Breast epithelium (tissue), 4 donors: ENCODE measurements around the gene S100P. TPM values are rescaled to one million over a fixed set of nuclear protein-coding genes. Genes with fewer than 3 reads are reported as not detected.
"Not testable (repeated sequence)": the region's sequence is repeated elsewhere in the genome, so short reads cannot be mapped to it uniquely, and the experiment has no call there.

Source experiments
- DNase-seq, 2 donors: peaks; one replicate each; pipeline ENCODE4 v3.0.0-alpha.2; 2019; ENCODE audit warnings: low spot score in 2 of 2
- H3K27ac ChIP-seq, 2 donors: fragments of 200-600 bp; sonication (generic) in 1 of 2; one replicate each; pipeline ENCODE4 v1.5.1; 2016 to 2019; ENCODE audit warnings: mild to moderate bottlenecking in 1 of 2
- H3K27me3 ChIP-seq, 2 donors: fragments of 200-600 bp; sonication (generic) in 1 of 2; one replicate each; pipeline versions ENCODE4 v1.5.1 to v1.6.0; 2017 to 2019; ENCODE audit warnings: control low read depth in 1 of 2, mild to moderate bottlenecking in 1 of 2
- H3K36me3 ChIP-seq: fragments of 200-600 bp; one replicate; pipeline ENCODE4 v1.5.1; 2019
- H3K4me1 ChIP-seq, 2 donors: fragments of 200-600 bp; sonication (generic); one replicate each; pipeline ENCODE4 v1.5.1; 2016 to 2019; ENCODE audit warnings: control low read depth in 1 of 2
- H3K4me3 ChIP-seq, 3 donors: fragments of 200-600 bp; sonication (generic); 1 replicate in 2 of 3; 2 replicates in 1 of 3; pipeline ENCODE4 v1.5.1; 2016 to 2019; ENCODE audit warnings: mild to moderate bottlenecking in 3 of 3, moderate library complexity in 2 of 3
- H3K9me3 ChIP-seq, 2 donors: fragments of 200-600 bp; sonication (generic) in 1 of 2; one replicate each; pipeline ENCODE4 v1.5.1; 2016 to 2019; ENCODE audit warnings: control low read depth in 1 of 2
- POLR2A ChIP-seq: fragments of 450-650 bp; IDR thresholded peaks from one replicate; pipeline ENCODE4 v1.6.1; 2016; ENCODE audit warnings: antibody characterized with exemption, mild to moderate bottlenecking, moderate library complexity
- POLR2AphosphoS5 ChIP-seq, 3 donors: sonication (generic); formaldehyde crosslinking; IDR thresholded peaks; one replicate each; pipeline ENCODE4 v1.6.1; 2017; ENCODE audit warnings: antibody characterized with exemption in 3 of 3
- intact Hi-C: fragments of 100-400 bp; cut with DNase I; formaldehyde crosslinking; loops from one replicate; pipeline ENCODE4 v1.15.1; 2023; ENCODE audit warnings: low total_unique reads
- total RNA-seq, 3 donors: library from RNA; depleted of rRNA; stranded (reverse); fragments of >200 nt; gene quantifications; one replicate each; pipeline ENCODE4 v1.1.0, GENCODE V29; 2016
- TF ChIP-seq, protein P1 (sequence below), 3 donors: fragments of 450-650 bp; IDR thresholded peaks; one replicate each; pipeline ENCODE4 v1.5.1; 2016 to 2017; ENCODE audit warnings: antibody characterized with exemption in 3 of 3, mild to moderate bottlenecking in 3 of 3, moderate library complexity in 3 of 3

The S100P gene
- total RNA-seq, 3 donors from 2014 or later = 0.29 to 0.98 TPM; not detected in 1

DNA sequence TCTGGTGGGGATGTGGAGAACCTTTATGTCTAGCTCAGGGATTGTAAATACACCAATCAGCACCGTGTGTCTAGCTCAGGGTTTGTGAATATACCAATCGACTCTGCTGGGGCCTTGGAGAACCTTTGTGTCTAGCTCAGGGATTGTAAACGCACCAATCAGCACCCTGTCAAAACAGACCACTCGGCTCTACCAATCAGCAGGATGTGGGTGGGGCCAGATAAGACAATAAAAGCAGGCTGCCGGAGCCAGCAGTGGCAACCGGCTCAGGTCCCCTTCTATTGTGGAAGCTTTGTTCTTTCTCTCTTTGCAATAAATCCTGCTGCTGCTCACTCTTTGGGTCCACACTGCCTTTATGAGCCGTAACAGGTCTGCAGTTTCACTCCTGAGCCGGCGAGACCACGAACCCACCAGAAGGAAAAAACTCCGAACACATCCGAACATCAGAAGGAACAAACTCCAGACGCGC lies 20.5 kb upstream of the S100P start:
- H3K27ac ChIP-seq = peak overlapping the region; percentile 82 to 84
- DNase-seq = not testable (repeated sequence)

DNA sequence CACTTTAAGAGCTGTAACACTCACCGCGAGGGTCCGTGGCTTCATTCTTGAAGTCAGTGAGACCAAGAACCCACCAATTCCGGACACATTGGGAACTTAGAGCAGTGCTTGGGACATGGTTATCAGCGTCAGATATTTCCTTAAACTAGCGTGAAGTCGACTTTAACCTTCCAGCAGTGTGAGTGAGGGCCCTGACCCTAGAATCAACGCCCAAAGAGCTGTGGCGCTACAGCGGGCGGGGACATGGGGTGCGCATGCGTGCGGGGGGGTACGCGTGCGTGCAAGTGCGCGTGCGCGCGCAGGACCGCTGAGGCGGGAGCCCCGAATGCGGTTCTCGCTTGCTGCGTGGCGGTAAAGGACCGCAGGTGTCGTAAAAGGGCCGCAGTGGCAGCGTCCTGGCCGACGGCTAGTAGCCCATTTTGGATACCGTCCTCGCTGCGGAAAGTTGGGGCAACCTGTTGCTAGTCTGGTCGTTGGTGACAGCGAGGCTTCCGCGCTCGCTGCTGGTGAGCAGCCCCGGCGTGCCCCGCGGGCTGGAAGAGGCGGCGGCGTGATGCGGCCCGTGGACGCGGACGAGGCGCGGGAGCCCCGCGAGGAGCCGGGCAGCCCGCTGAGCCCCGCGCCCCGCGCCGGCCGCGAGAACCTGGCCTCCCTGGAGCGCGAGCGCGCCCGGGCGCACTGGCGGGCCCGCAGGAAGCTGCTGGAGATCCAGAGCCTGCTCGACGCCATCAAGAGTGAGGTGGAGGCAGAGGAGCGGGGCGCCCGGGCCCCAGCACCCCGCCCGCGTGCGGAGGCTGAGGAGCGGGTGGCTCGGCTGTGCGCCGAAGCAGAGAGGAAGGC lies 19.8 kb upstream of the S100P start:
- Histone ChIP-seq H3K27me3 (no peaks in the 10 kb centered on the region), H3K4me3 (peak overlapping the region; percentile 58 to 96 (median 81)), H3K36me3 (no peaks in the 10 kb centered on the region), H3K4me1 (peaks cover 7 to 24% of the 10 kb centered on the region in 2 donors), H3K9me3 (no peaks in the 10 kb centered on the region), H3K27ac (peak overlapping the region; percentile 82 to 84)
- peak; percentile 93 to 95 for DNase-seq
- intact Hi-C loops = no loop called here
- TF ChIP-seq POLR2AphosphoS5 (IDR thresholded peaks at IDR 0.05) = peak; percentile 41 to 73 (median 41)
- no peak for TF ChIP-seq POLR2A
- TF ChIP-seq, protein P1, sequence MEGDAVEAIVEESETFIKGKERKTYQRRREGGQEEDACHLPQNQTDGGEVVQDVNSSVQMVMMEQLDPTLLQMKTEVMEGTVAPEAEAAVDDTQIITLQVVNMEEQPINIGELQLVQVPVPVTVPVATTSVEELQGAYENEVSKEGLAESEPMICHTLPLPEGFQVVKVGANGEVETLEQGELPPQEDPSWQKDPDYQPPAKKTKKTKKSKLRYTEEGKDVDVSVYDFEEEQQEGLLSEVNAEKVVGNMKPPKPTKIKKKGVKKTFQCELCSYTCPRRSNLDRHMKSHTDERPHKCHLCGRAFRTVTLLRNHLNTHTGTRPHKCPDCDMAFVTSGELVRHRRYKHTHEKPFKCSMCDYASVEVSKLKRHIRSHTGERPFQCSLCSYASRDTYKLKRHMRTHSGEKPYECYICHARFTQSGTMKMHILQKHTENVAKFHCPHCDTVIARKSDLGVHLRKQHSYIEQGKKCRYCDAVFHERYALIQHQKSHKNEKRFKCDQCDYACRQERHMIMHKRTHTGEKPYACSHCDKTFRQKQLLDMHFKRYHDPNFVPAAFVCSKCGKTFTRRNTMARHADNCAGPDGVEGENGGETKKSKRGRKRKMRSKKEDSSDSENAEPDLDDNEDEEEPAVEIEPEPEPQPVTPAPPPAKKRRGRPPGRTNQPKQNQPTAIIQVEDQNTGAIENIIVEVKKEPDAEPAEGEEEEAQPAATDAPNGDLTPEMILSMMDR (IDR thresholded peaks at IDR 0.05) = no peak

More for the DNA sequence above, 20.5 kb upstream of the S100P start:
- H3K9me3 ChIP-seq, H3K36me3 ChIP-seq, intact Hi-C loops, H3K27me3 ChIP-seq: not testable (repeated sequence)
- peak overlapping the region; percentile 58 to 96 (median 81) for H3K4me3 ChIP-seq
- H3K4me1 ChIP-seq = peaks cover 7 to 24% of the 10 kb centered on the region in 2 donors
- TF ChIP-seq POLR2AphosphoS5 (IDR thresholded peaks at IDR 0.05) = peak in 1 of 3 donors; percentile 6

DNA sequence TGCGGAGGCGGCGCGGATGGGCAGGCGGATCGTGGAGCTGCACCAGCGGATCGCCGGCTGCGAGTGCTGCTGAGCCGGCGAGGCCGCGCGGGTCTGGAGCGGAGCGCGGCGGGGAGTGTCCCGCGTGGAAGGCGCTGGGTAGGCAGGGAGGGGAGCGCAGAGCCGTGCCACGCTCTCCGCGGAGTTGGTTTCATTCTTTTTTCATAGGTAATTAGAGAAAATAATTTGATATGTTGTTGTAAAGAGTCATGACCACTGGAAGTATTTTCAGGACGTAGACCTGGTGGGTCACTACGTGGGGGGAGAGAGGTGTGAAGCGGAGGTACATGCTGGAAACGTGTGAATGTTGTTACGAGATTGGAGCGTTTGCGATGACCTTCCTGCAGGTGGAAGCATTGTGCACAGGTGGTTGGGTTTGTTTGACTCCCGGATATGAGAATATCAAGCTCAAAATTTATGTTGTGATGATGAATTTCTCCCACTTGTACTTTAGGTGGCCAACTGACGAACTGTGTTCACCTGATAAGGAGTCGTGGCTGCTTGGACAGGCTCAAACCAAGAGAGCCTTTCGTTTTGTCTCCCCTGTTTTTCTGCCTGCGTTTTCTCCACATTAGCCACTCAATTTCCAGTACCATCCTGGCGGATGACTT lies 19.1 kb upstream of the S100P start:
- DNase-seq = no peak
- intact Hi-C loops = loop anchor here (1.0 kb wide), 1 partner anchor 31 kb away; no protein-coding TSS in a partner anchor
- Histone ChIP-seq H3K36me3 (no peaks in the 10 kb centered on the region), H3K4me3 (peak overlapping the region; percentile 58 to 96 (median 81)), H3K27ac (peak overlapping the region; percentile 82 to 84), H3K9me3 (no peaks in the 10 kb centered on the region), H3K4me1 (peaks cover 7 to 24% of the 10 kb centered on the region in 2 donors), H3K27me3 (no peaks in the 10 kb centered on the region)
- no peak for TF ChIP-seq POLR2A
- TF ChIP-seq, protein P1 (IDR thresholded peaks at IDR 0.05) = peak in 1 of 3 donors; percentile 58
- peak in 1 of 3 donors; percentile 18 for TF ChIP-seq POLR2AphosphoS5 (IDR thresholded peaks at IDR 0.05)

DNA sequence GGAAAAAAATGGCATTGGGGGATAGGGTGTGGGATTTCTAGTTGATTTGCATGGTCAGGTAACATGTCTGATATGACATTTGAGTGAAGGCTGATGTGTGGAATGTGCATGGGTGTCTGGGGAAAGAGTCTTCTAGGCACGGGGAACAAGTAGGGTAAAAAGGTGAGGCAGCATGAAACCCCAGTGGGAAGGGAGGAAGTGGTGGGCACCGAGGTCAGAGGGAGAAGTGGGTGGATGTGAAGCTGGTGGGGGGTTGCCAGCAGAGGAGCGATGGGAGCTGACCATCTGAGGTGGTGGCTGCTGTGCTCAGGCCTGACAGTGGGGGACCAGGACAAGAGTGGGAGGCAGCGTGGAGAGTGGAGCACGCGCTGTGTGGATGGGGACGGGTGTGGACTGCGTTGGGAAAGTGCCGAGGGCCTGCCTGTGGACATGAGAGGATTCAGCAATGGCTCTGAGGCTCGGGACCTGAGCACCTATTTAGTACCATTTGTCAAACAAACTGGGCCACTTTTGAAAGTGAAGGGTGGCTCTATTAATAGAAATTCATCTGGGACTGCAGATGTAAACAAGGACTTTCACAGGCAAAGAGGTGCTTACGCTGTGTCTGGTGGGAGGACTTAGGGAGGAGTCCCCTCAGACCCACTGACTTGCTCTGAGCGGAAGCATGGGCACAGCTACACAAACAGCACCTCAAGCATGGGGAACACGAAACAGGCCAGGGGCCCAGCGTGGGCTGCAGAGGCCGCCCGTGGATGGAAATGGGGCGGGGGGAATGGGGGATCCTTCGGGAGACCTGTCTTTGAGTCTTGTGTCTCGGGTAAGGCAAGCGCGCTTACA lies 16.7 kb upstream of the S100P start:
- peak overlapping the region in 1 of 3 donors; percentile 3 for H3K4me3 ChIP-seq
- H3K27ac ChIP-seq = no peak overlapping the region
- H3K9me3 ChIP-seq = no peaks in the 10 kb centered on the region
- H3K4me1 ChIP-seq = peaks cover 7 to 24% of the 10 kb centered on the region in 2 donors
- H3K36me3 ChIP-seq = no peaks in the 10 kb centered on the region
- TF ChIP-seq, protein P1 (IDR thresholded peaks at IDR 0.05) = no peak
- TF ChIP-seq POLR2A (no peak), POLR2AphosphoS5 (IDR thresholded peaks at IDR 0.05) (no peak)
- DNase-seq = no peak
- no peaks in the 10 kb centered on the region for H3K27me3 ChIP-seq
- intact Hi-C loops = no loop called here

DNA sequence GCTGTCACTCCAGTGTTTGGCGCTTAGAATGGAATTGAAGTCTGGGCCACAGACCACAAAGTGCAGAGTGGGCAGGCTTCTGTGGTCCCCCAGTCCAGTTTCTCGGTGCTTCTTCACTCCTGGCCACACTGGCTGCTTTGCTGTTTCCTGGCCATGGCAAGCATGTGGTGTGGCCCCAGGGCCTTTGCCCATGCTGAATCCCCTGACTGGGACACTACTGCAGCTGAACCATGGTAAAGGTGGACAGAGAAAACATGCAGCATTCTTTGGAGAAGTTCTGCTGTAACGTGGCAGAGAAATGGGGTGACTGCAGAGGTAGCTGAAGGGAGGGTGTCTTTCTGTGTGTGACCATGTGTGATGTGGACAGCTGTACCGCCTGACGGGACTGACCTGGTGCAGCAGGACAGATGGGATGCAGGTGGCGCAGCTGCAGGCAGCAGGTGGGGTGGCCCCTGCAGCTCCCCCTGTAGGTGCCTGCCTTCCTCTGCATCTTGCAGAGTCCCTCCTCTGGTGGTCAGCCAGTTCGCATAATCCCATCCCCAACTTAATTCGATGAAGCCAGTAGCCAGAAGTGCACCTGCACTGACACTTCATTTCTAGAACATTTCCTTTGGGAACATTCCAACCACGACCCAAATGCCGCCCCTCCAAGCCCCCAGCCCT lies 13.2 kb upstream of the S100P start:
- H3K27ac ChIP-seq = no peak overlapping the region
- H3K4me1 ChIP-seq = peaks cover 3 to 16% of the 10 kb centered on the region in 2 donors
- no peak for TF ChIP-seq POLR2AphosphoS5 (IDR thresholded peaks at IDR 0.05)
- no peak for TF ChIP-seq POLR2A
- TF ChIP-seq, protein P1 (IDR thresholded peaks at IDR 0.05) = no peak
- H3K9me3 ChIP-seq = no peaks in the 10 kb centered on the region
- no peaks in the 10 kb centered on the region for H3K36me3 ChIP-seq
- H3K4me3 ChIP-seq = no peak overlapping the region
- no peak for DNase-seq
- no peaks in the 10 kb centered on the region for H3K27me3 ChIP-seq
- intact Hi-C loops = no loop called here
